GM12891 (cell line): Measurements from ENCODE around the gene RANGRF.
A peak's percentile ranks its signal among the peaks of the same experiment; 100 is the strongest.

Source experiments
- PAX5 ChIP-seq: IDR thresholded peaks from 2 replicates; pipeline ENCODE4 v1.6.1; 2011; ENCODE audit warnings: low read length, moderate library complexity, mild to moderate bottlenecking; ENCODE audit not compliant: insufficient read depth, severe bottlenecking
- POLR2A ChIP-seq: IDR thresholded peaks from 2 replicates; pipeline ENCODE4 v1.6.1; 2011; ENCODE audit warnings: low read depth, low read length, control low read depth
- POLR2AphosphoS5 ChIP-seq: IDR thresholded peaks from 2 replicates; pipeline ENCODE4 v1.6.1; 2011; ENCODE audit warnings: low read depth, low read length, control low read depth
- POU2F2 ChIP-seq: IDR thresholded peaks from 2 replicates; pipeline ENCODE4 v1.6.1; 2011; ENCODE audit warnings: low read depth, mild to moderate bottlenecking, control low read depth, low read length, moderate library complexity
- SPI1 ChIP-seq: IDR thresholded peaks from 2 replicates; pipeline ENCODE4 v1.6.1; 2011; ENCODE audit warnings: low read depth, low read length, control low read depth
- TAF1 ChIP-seq: IDR thresholded peaks from 2 replicates; pipeline ENCODE4 v1.6.1; 2011; ENCODE audit warnings: low read depth, low read length, control low read depth

DNA sequence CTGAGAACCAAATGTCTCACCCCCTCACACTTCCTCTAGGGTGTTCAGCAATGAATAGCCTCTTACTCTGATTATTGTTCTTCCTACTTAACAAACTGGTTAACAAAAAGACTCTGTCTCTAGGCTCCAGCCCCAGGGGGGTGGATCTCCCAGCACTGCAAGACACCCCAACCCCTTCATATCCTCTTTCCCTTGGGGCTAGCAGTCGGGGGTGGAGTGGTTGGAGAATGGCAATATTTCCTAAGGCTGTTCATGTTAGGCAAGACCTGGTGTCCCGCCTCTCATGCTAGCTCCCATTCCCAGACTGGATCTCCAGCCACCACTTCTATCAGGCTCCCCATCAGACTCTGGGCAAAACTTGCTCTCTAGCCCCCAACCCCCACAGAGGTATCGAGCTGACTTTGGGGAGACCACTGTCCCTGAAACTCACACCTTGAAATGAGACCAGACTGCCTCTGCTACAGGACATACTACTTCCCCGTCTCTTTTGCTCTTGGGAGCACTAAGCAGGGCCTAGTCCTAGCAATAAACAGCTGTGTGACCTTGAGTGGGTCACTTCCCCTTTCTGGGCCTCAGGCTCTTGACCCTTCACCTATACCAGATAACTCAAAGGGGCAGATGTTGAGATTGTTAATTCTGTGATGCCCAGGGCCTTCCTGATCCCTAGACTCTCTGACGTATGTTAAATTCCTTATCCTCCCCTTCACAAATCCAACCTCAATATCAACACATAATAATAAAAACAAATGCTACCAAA lies 4.3 kb downstream of the RANGRF start:
- TF ChIP-seq TAF1 (no peak), POLR2AphosphoS5 (no peak), POLR2A (no peak), PAX5 (no peak), POU2F2 (no peak), SPI1 (peak; percentile 87)
